ENCODE results near the gene MXD4. TPM values are rescaled to one million over a fixed set of nuclear protein-coding genes. Genes with fewer than 3 reads are reported as not detected.

The MXD4 gene
- polyA plus RNA-seq, 2 donors: 14.5 to 27.2 TPM

- 76 to 78% methylated on average over 19 of the region's 19 CpGs for WGBS, 2 donors
- Histone ChIP-seq H3K4me1 (ENCODE audit: control insufficient read depth in 2 of 2, insufficient read depth in 2 of 2, low read length in 1 of 2) (peaks cover 0 to 1% of the 10 kb centered on the region in 2 donors), H3K4me3 (ENCODE audit: low read depth in 1 of 2, low read length in 2 of 2) (no peak overlapping the region), H3K36me3 (ENCODE audit: control insufficient read depth in 2 of 2, insufficient read depth in 2 of 2, low read length in 1 of 2) (no peaks in the 10 kb centered on the region), H3K27me3 (ENCODE audit: control insufficient read depth in 1 of 2, insufficient read depth in 2 of 2, low read length in 2 of 2) (no peaks in the 10 kb centered on the region), H3K9me3 (ENCODE audit: control insufficient read depth in 2 of 2, insufficient read depth in 1 of 2, low read depth in 1 of 2, low read length in 1 of 2) (peaks cover 0 to 2% of the 10 kb centered on the region in 2 donors), H3K27ac (ENCODE audit: low read depth in 2 of 2, low read length in 1 of 2) (no peak overlapping the region)
Measured at GRCh38 chr4:2286904-2287593, 25.1 kb upstream of the MXD4 start.

- 78 to 86% methylated on average over 26 to 27 of the region's 27 CpGs for WGBS, 2 donors
- Histone ChIP-seq H3K36me3 (ENCODE audit: control insufficient read depth in 2 of 2, insufficient read depth in 2 of 2, low read length in 1 of 2) (no peaks in the 10 kb centered on the region), H3K9me3 (ENCODE audit: control insufficient read depth in 2 of 2, insufficient read depth in 1 of 2, low read depth in 1 of 2, low read length in 1 of 2) (peaks cover 0 to 2% of the 10 kb centered on the region in 2 donors), H3K4me3 (ENCODE audit: low read depth in 1 of 2, low read length in 2 of 2) (no peak overlapping the region), H3K27ac (ENCODE audit: low read depth in 2 of 2, low read length in 1 of 2) (no peak overlapping the region), H3K4me1 (ENCODE audit: control insufficient read depth in 2 of 2, insufficient read depth in 2 of 2, low read length in 1 of 2) (no peaks in the 10 kb centered on the region), H3K27me3 (ENCODE audit: control insufficient read depth in 1 of 2, insufficient read depth in 2 of 2, low read length in 2 of 2) (no peaks in the 10 kb centered on the region)
Measured at GRCh38 chr4:2285613-2286381, 23.9 kb upstream of the MXD4 start.

DNA sequence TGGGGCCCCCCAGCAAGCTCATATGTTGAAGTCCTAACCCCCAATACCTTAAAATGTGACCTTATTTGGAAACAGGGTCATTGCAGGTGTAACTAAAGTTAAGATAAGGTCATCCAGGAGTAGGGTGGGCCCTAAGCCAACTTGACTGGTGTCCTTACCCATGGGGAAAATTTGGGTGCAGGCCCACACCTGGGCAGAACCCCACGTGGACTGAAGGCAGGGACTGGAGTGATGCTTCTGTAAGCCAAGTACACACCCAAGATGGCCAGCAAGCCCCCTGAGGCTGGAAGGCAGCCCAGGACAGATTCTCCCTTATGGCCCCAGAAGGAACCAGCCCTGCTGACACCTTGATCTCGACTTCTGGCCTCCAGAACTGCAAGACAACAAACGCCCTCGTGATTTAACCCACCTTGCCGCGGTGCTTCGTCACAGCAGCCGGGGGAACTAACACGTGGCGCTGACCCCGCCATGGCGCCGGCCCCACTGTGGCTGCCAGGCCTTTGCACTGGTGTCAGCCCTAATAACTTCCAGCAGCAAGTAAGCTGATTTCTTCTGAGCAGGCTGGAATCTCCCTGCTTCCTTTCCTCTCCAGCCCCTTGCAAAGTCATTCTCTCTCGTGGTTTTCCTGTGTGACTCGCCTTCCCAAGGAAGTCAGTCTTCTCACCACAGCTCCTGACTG lies 23.2 kb upstream of the MXD4 start:
- no peak overlapping the region for H3K27ac ChIP-seq (ENCODE audit: low read depth in 2 of 2, low read length in 1 of 2)
- H3K4me3 ChIP-seq (ENCODE audit: low read depth in 1 of 2, low read length in 2 of 2): no peak overlapping the region
- no peaks in the 10 kb centered on the region for H3K27me3 ChIP-seq (ENCODE audit: control insufficient read depth in 1 of 2, insufficient read depth in 2 of 2, low read length in 2 of 2)
- no peaks in the 10 kb centered on the region for H3K4me1 ChIP-seq (ENCODE audit: control insufficient read depth in 2 of 2, insufficient read depth in 2 of 2, low read length in 1 of 2)
- H3K9me3 ChIP-seq (ENCODE audit: control insufficient read depth in 2 of 2, insufficient read depth in 1 of 2, low read depth in 1 of 2, low read length in 1 of 2): peaks cover 0 to 2% of the 10 kb centered on the region in 2 donors
- no peaks in the 10 kb centered on the region for H3K36me3 ChIP-seq (ENCODE audit: control insufficient read depth in 2 of 2, insufficient read depth in 2 of 2, low read length in 1 of 2)
- 84 to 85% methylated on average over 15 of the region's 15 CpGs for WGBS, 2 donors

DNA sequence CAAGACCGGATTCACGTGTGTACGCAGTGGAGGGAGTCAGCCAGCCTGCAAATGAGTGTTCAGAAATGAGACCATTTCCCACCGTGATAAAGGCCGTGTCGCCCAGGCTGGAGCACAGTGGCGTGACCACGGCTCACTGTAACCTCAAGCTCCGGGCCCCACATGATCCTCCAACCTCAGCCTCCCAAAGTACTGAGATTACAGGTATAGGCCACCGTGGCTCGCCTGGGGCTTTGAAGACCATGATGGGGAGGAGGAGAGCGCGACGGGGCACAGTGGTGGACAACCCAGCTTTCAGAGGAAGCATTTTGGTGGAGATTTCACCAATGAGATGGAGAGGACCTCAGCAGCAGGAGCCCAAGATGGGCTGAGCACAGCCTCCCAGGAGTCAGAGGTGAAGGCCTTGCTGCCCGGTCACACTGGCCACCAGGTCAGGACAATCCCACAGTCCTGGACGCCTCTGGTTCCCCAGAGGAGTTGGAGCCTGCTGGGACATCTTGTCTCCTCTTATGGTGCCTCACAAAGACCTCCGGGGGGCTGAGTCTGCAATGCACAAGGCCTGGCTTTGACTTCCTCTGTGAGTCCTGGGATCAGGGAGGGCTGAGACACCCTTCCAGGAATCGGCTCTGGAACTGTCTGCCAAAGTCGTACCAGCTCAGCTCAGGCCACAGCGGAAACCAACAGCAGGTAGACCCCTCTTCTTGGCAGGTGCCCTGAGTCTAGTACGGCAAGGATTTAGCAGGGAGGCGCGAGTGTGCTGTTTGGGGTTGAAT lies 22.4 kb upstream of the MXD4 start:
- no peak overlapping the region for H3K4me3 ChIP-seq (ENCODE audit: low read depth in 1 of 2, low read length in 2 of 2)
- no peak overlapping the region for H3K27ac ChIP-seq (ENCODE audit: low read depth in 2 of 2, low read length in 1 of 2)
- 95 to 96% methylated on average over 23 of the region's 23 CpGs for WGBS, 2 donors

DNA sequence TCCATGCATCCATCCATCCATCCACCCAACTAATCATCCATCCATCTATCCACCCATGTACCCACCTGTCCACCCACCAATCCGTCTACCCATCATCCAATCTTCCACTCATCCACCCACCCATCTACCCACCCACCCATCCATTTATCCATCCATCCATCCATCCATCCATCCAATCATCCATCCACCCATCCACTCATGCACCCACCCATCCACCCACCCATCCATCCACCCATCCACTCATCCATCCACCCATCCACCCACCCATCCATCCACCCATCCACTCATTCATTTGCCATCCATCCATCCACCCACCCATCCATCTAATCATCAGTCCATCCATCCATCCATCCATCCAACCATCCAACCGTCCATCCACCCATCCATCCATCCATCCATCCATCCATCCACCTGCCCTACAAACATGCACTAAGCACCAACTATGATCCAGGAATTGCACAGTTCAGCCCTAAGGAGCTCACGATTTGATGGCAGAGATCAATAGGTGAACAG lies 21.3 kb upstream of the MXD4 start:
- Histone ChIP-seq H3K4me3 (ENCODE audit: low read depth in 1 of 2, low read length in 2 of 2) (no peak overlapping the region), H3K36me3 (ENCODE audit: control insufficient read depth in 2 of 2, insufficient read depth in 2 of 2, low read length in 1 of 2) (no peaks in the 10 kb centered on the region)
- WGBS, 2 donors: 93 to 98% methylated on average over 3 of the region's 3 CpGs

More for the DNA sequence above, 22.4 kb upstream of the MXD4 start:
- no peaks in the 10 kb centered on the region for H3K4me1 ChIP-seq (ENCODE audit: control insufficient read depth in 2 of 2, insufficient read depth in 2 of 2, low read length in 1 of 2)
- H3K9me3 ChIP-seq (ENCODE audit: control insufficient read depth in 2 of 2, insufficient read depth in 1 of 2, low read depth in 1 of 2, low read length in 1 of 2): peaks cover 0 to 2% of the 10 kb centered on the region in 2 donors
- no peaks in the 10 kb centered on the region for H3K27me3 ChIP-seq (ENCODE audit: control insufficient read depth in 1 of 2, insufficient read depth in 2 of 2, low read length in 2 of 2)
- no peaks in the 10 kb centered on the region for H3K36me3 ChIP-seq (ENCODE audit: control insufficient read depth in 2 of 2, insufficient read depth in 2 of 2, low read length in 1 of 2)

GRCh38 chr4:2281575-2282343 lies 19.9 kb upstream of the MXD4 start:
- Histone ChIP-seq H3K27ac (ENCODE audit: low read depth in 2 of 2, low read length in 1 of 2) (peak overlapping the region; percentile 16 to 17), H3K4me1 (ENCODE audit: control insufficient read depth in 2 of 2, insufficient read depth in 2 of 2, low read length in 1 of 2) (no peaks in the 10 kb centered on the region), H3K27me3 (ENCODE audit: control insufficient read depth in 1 of 2, insufficient read depth in 2 of 2, low read length in 2 of 2) (no peaks in the 10 kb centered on the region), H3K9me3 (ENCODE audit: control insufficient read depth in 2 of 2, insufficient read depth in 1 of 2, low read depth in 1 of 2, low read length in 1 of 2) (peaks cover 0 to 2% of the 10 kb centered on the region in 2 donors), H3K4me3 (ENCODE audit: low read depth in 1 of 2, low read length in 2 of 2) (no peak overlapping the region), H3K36me3 (ENCODE audit: control insufficient read depth in 2 of 2, insufficient read depth in 2 of 2, low read length in 1 of 2) (no peaks in the 10 kb centered on the region)
- WGBS, 2 donors: 62 to 72% methylated on average over 10 of the region's 10 CpGs

More for the DNA sequence above, 21.3 kb upstream of the MXD4 start:
- Histone ChIP-seq H3K27me3 (ENCODE audit: control insufficient read depth in 1 of 2, insufficient read depth in 2 of 2, low read length in 2 of 2) (no peaks in the 10 kb centered on the region), H3K9me3 (ENCODE audit: control insufficient read depth in 2 of 2, insufficient read depth in 1 of 2, low read depth in 1 of 2, low read length in 1 of 2) (peaks cover 0 to 2% of the 10 kb centered on the region in 2 donors), H3K27ac (ENCODE audit: low read depth in 2 of 2, low read length in 1 of 2) (no peak overlapping the region), H3K4me1 (ENCODE audit: control insufficient read depth in 2 of 2, insufficient read depth in 2 of 2, low read length in 1 of 2) (no peaks in the 10 kb centered on the region)

- no peak overlapping the region for H3K27ac ChIP-seq (ENCODE audit: low read depth in 2 of 2, low read length in 1 of 2)
- H3K9me3 ChIP-seq (ENCODE audit: control insufficient read depth in 2 of 2, insufficient read depth in 1 of 2, low read depth in 1 of 2, low read length in 1 of 2): peaks cover 0 to 2% of the 10 kb centered on the region in 2 donors
- 85% methylated on average over 13 of the region's 13 CpGs for WGBS, 2 donors
- no peaks in the 10 kb centered on the region for H3K4me1 ChIP-seq (ENCODE audit: control insufficient read depth in 2 of 2, insufficient read depth in 2 of 2, low read length in 1 of 2)
- no peaks in the 10 kb centered on the region for H3K36me3 ChIP-seq (ENCODE audit: control insufficient read depth in 2 of 2, insufficient read depth in 2 of 2, low read length in 1 of 2)
- no peaks in the 10 kb centered on the region for H3K27me3 ChIP-seq (ENCODE audit: control insufficient read depth in 1 of 2, insufficient read depth in 2 of 2, low read length in 2 of 2)
- H3K4me3 ChIP-seq (ENCODE audit: low read depth in 1 of 2, low read length in 2 of 2): no peak overlapping the region
Measured at GRCh38 chr4:2280531-2281300, 18.8 kb upstream of the MXD4 start.

GRCh38 chr4:2277956-2278355 lies 16.0 kb upstream of the MXD4 start:
- H3K36me3 ChIP-seq (ENCODE audit: control insufficient read depth in 2 of 2, insufficient read depth in 2 of 2, low read length in 1 of 2): no peaks in the 10 kb centered on the region
- no peaks in the 10 kb centered on the region for H3K9me3 ChIP-seq (ENCODE audit: control insufficient read depth in 2 of 2, insufficient read depth in 1 of 2, low read depth in 1 of 2, low read length in 1 of 2)
- H3K4me1 ChIP-seq (ENCODE audit: control insufficient read depth in 2 of 2, insufficient read depth in 2 of 2, low read length in 1 of 2): no peaks in the 10 kb centered on the region
- WGBS, 2 donors: 96% methylated on average over 9 of the region's 9 CpGs
- H3K4me3 ChIP-seq (ENCODE audit: low read depth in 1 of 2, low read length in 2 of 2): no peak overlapping the region
- H3K27ac ChIP-seq (ENCODE audit: low read depth in 2 of 2, low read length in 1 of 2): no peak overlapping the region
- H3K27me3 ChIP-seq (ENCODE audit: control insufficient read depth in 1 of 2, insufficient read depth in 2 of 2, low read length in 2 of 2): no peaks in the 10 kb centered on the region

Data from esophagus (tissue), 2 donors.